Keratinocyte (primary cell): ENCODE measurements around the gene CCDC33. TPM values are rescaled to one million over a fixed set of nuclear protein-coding genes. Genes with fewer than 3 reads are reported as not detected.

Experiments used
- DNase-seq: peaks from one replicate; pipeline ENCODE4 v3.0.0-alpha.2; 2011; ENCODE audit warnings: low read depth, missing footprints, low spot score
- FAIRE-seq: peaks from 2 replicates; lab custom pipeline; 2011; peaks lifted over from hg19 to GRCh38; lab: Jason Lieb, UNC
- H2AFZ ChIP-seq: 2 replicates; pipeline ENCODE4 v1.6.0; 2012; ENCODE audit warnings: low read length, control low read depth, inconsistent platforms; ENCODE audit not compliant: control insufficient read depth
- H3K27ac ChIP-seq: 2 replicates; pipeline ENCODE4 v1.5.1; 2011; ENCODE audit warnings: low read length; ENCODE audit not compliant: control insufficient read depth, insufficient read depth
- H3K27me3 ChIP-seq: 3 replicates; pipeline ENCODE4 v1.6.0; 2011; ENCODE audit warnings: low read length; ENCODE audit not compliant: control insufficient read depth, insufficient read depth; ENCODE audit errors: extremely low read depth
- H3K36me3 ChIP-seq, 2 experiments: 2 replicates in 1 of 2; 3 replicates in 1 of 2; pipeline ENCODE4 v1.5.1; 2011; ENCODE audit warnings: low read length in 2 of 2, mild to moderate bottlenecking in 1 of 2; ENCODE audit not compliant: control insufficient read depth in 2 of 2, insufficient read depth in 2 of 2; ENCODE audit errors: extremely low read depth in 1 of 2
- H3K4me1 ChIP-seq: 3 replicates; pipeline ENCODE4 v1.5.1; 2011; ENCODE audit warnings: low read length; ENCODE audit not compliant: control insufficient read depth, insufficient read depth; ENCODE audit errors: extremely low read depth
- H3K4me2 ChIP-seq: 3 replicates; pipeline ENCODE4 v1.6.0; 2011; ENCODE audit warnings: low read depth, low read length; ENCODE audit not compliant: control insufficient read depth, insufficient read depth; ENCODE audit errors: extremely low read depth
- H3K4me3 ChIP-seq, 3 experiments: fragments of 200-600 bp in 1 of 3; sonication (generic) in 1 of 3; 2 replicates in 2 of 3; 3 replicates in 1 of 3; pipeline ENCODE4 v1.5.1; 2011 to 2016; ENCODE audit warnings: low read length in 3 of 3, mild to moderate bottlenecking in 3 of 3, control low read depth in 2 of 3, inconsistent platforms in 1 of 3, low read depth in 1 of 3, mixed read lengths in 1 of 3, mixed run types in 1 of 3, moderate library complexity in 1 of 3; ENCODE audit not compliant: control insufficient read depth in 2 of 3, insufficient read depth in 2 of 3; ENCODE audit errors: extremely low read depth in 1 of 3
- H3K79me2 ChIP-seq: 2 replicates; pipeline ENCODE4 v1.6.0; 2012; ENCODE audit warnings: low read length; ENCODE audit not compliant: control insufficient read depth, insufficient read depth
- H3K9ac ChIP-seq: 3 replicates; pipeline ENCODE4 v1.6.0; 2011; ENCODE audit warnings: low read length; ENCODE audit not compliant: control insufficient read depth, insufficient read depth; ENCODE audit errors: extremely low read depth
- H3K9me1 ChIP-seq: 3 replicates; pipeline ENCODE4 v1.6.0; 2011; ENCODE audit warnings: low read length; ENCODE audit not compliant: control insufficient read depth, insufficient read depth; ENCODE audit errors: extremely low read depth
- H3K9me3 ChIP-seq: 2 replicates; pipeline ENCODE4 v1.5.1; 2012; ENCODE audit warnings: low read depth, low read length; ENCODE audit not compliant: control insufficient read depth
- H4K20me1 ChIP-seq: 3 replicates; pipeline ENCODE4 v1.6.0; 2011; ENCODE audit warnings: low read length; ENCODE audit not compliant: control insufficient read depth, insufficient read depth; ENCODE audit errors: extremely low read depth
- EZH2 ChIP-seq: IDR thresholded peaks from one replicate; pipeline ENCODE4 v1.6.1; 2012; ENCODE audit warnings: inconsistent platforms, mild to moderate bottlenecking, low read length, moderate library complexity
- dilution Hi-C: fragments of 300-500 bp; cut with MboI; formaldehyde crosslinking; loops from one replicate; pipeline ENCODE4 v1.7.0; 2020; ENCODE audit warnings: low sequenced_read_pairs; ENCODE audit not compliant: extremely low pct_ligation_motif_present
- polyA plus RNA-seq, 5 experiments: library from polyadenylated mRNA; depleted of rRNA in 3 of 5; stranded (reverse) in 3 of 5; stranded (forward) in 1 of 5; unstranded in 1 of 5; fragments of >200 nt; gene quantifications; 1 replicate in 1 of 5; 2 replicates in 3 of 5; 3 replicates in 1 of 5; pipeline versions ENCODE4 v1.2.1 to v1.2.3, GENCODE V29; 2011 to 2012; ENCODE audit warnings: missing spikeins in 2 of 5, low read depth in 1 of 5, low replicate concordance in 1 of 5
- TF ChIP-seq, protein P1 (sequence below), 3 experiments: IDR thresholded peaks in 1 of 3; conservative IDR thresholded peaks in 1 of 3; optimal IDR thresholded peaks in 1 of 3; 2 replicates in 2 of 3; 3 replicates in 1 of 3; pipeline versions ENCODE3 to v1.5.1; 2011; ENCODE audit warnings: low read length in 3 of 3, mild to moderate bottlenecking in 3 of 3, moderate library complexity in 2 of 3, control low read depth in 1 of 3, inconsistent platforms in 1 of 3; ENCODE audit not compliant: insufficient read depth in 2 of 3; ENCODE audit errors: extremely low read depth in 1 of 3

Gene CCDC33
- polyA plus RNA-seq, 1 donor (not counting 4 experiments of a cell fraction or from before 2014, with no cell fraction given), result not detected

DNA sequence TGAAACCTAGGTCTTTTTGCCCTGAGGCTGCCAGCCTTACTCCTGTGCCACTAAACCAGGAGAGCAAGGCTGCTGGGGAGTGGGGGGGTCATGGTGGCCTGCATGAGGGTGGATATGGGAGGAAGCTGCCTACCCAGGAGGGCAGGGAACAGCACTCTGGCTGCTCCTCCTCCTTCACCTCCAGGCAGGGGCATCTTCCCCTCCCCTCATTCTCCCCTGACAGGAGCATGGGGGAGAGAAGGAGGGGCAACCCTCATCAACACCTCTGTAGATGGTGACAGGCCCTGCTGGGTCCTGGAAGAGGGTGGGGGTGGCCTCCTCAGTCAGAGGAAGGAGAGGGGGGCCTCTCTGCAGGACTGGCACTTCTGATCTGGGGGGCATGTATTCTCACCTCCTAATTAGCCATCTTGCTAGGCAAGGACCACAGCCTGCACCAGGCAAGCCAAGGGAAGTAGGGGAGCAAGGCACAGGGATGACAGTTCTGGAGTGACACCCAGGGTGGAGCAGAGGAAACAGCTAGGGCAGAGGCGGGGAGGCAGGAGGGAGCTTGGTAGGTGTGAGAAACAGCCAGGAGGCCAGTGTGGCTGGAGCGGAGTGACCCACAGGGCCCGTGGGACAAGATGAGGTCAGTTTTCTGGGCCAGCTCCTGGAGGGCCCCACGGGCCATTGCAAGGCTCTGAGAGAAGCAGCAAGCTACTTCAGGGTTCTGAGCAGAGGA, 4.9 kb downstream of the CCDC33 start:
- DNase-seq (no peak), FAIRE-seq (no peak)
- no peak overlapping the region for H3K9ac ChIP-seq
- no peaks in the 10 kb centered on the region for H3K79me2 ChIP-seq
- no peak overlapping the region for H3K4me3 ChIP-seq
- TF ChIP-seq, protein P1, sequence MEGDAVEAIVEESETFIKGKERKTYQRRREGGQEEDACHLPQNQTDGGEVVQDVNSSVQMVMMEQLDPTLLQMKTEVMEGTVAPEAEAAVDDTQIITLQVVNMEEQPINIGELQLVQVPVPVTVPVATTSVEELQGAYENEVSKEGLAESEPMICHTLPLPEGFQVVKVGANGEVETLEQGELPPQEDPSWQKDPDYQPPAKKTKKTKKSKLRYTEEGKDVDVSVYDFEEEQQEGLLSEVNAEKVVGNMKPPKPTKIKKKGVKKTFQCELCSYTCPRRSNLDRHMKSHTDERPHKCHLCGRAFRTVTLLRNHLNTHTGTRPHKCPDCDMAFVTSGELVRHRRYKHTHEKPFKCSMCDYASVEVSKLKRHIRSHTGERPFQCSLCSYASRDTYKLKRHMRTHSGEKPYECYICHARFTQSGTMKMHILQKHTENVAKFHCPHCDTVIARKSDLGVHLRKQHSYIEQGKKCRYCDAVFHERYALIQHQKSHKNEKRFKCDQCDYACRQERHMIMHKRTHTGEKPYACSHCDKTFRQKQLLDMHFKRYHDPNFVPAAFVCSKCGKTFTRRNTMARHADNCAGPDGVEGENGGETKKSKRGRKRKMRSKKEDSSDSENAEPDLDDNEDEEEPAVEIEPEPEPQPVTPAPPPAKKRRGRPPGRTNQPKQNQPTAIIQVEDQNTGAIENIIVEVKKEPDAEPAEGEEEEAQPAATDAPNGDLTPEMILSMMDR (optimal IDR thresholded peaks at IDR 0.05 in 1 of 3, IDR thresholded peaks at IDR 0.05 in 1 of 3, conservative IDR thresholded peaks at IDR 0.05 in 1 of 3; ENCODE audit: extremely low read depth in 1 of 3, insufficient read depth in 2 of 3, low read length in 3 of 3), result no peak
- no peak for TF ChIP-seq EZH2
- peaks cover 15% of the 10 kb centered on the region for H3K4me1 ChIP-seq
- no peaks in the 10 kb centered on the region for H4K20me1 ChIP-seq
- no peak overlapping the region for H2AFZ ChIP-seq
- H3K9me3 ChIP-seq, result no peaks in the 10 kb centered on the region
- no peaks in the 10 kb centered on the region for H3K9me1 ChIP-seq
- H3K4me2 ChIP-seq, result no peak overlapping the region
- dilution Hi-C loops, result no loop called here
- H3K27me3 ChIP-seq, result peaks cover 25% of the 10 kb centered on the region
- H3K36me3 ChIP-seq, result no peaks in the 10 kb centered on the region
- H3K27ac ChIP-seq, result no peak overlapping the region

DNA sequence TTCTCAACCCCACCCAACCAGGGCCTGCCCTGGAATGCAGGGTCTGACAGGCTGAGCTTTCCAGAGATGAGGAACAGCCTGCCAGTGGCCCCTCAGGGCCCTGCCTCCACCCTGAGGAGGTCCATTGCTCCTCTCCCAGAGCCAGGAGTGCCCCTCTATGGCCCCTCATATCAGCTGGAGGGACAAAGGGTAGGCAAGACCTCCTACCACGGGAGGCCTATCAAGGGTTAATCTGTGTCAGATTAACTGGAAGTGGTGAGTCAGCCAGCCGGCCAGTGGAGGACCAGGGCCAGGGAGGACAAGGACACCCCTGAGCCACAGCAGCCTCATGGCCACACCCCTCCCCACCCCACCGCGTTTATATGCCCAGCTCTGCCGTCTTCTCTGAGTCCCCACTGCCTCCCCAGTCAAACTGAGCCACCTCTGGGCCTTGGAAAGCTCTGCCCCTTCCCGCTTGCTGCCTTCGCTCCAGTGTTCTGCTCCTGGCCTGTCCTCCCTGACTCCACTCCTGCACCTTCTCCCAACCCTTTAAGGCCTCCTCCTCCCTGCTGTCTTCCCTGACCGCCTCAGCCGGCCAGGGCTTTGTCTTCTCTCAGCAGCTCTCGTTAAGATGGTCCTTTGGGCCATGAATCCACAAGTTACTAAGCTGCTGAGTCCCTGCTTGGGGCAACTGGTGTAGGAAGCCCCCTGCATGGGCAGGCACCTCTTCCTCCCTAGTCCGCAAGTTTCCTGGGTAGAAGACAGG, 6.5 kb downstream of the CCDC33 start:
- peaks cover 23% of the 10 kb centered on the region for H3K27me3 ChIP-seq
- H3K4me3 ChIP-seq, result no peak overlapping the region
- H3K4me2 ChIP-seq, result no peak overlapping the region
- DNase-seq (no peak), FAIRE-seq (no peak)
- dilution Hi-C loops, result no loop called here
- peaks cover 15% of the 10 kb centered on the region for H3K4me1 ChIP-seq
- H3K79me2 ChIP-seq, result no peaks in the 10 kb centered on the region
- TF ChIP-seq, protein P1 (optimal IDR thresholded peaks at IDR 0.05 in 1 of 3, IDR thresholded peaks at IDR 0.05 in 1 of 3, conservative IDR thresholded peaks at IDR 0.05 in 1 of 3; ENCODE audit: extremely low read depth in 1 of 3, insufficient read depth in 2 of 3, low read length in 3 of 3), result no peak
- no peak for TF ChIP-seq EZH2
- H3K9ac ChIP-seq, result no peak overlapping the region
- no peaks in the 10 kb centered on the region for H3K9me1 ChIP-seq
- no peak overlapping the region for H3K27ac ChIP-seq
- no peak overlapping the region for H2AFZ ChIP-seq
- no peaks in the 10 kb centered on the region for H3K36me3 ChIP-seq
- H4K20me1 ChIP-seq, result no peaks in the 10 kb centered on the region
- no peaks in the 10 kb centered on the region for H3K9me3 ChIP-seq
